Measurements from ENCODE around the gene RAPGEF6.
"Not testable (repeated sequence)": the region's sequence is repeated elsewhere in the genome, so short reads cannot be mapped to it uniquely, and the experiment has no call there.

Gene RAPGEF6

GRCh38 chr5:131495536-131496399, 139.3 kb downstream of the RAPGEF6 start:
- no peak for TF ChIP-seq ZFX (IDR thresholded peaks at IDR 0.05; ENCODE audit: borderline replicate concordance)
- peak overlapping the region; percentile 35 for H3K27ac ChIP-seq

- H3K27ac ChIP-seq: no peak overlapping the region
- no peak for TF ChIP-seq CTCF (IDR thresholded peaks at IDR 0.05)
- no peak for TF ChIP-seq ZFX (IDR thresholded peaks at IDR 0.05; ENCODE audit: borderline replicate concordance)
Measured at GRCh38 chr5:131491749-131492148, 143.3 kb downstream of the RAPGEF6 start.

GRCh38 chr5:131488463-131488862, 146.6 kb downstream of the RAPGEF6 start:
- no peak overlapping the region for H3K27ac ChIP-seq
- TF ChIP-seq CTCF (IDR thresholded peaks at IDR 0.05) (no peak), ZFX (IDR thresholded peaks at IDR 0.05; ENCODE audit: borderline replicate concordance) (no peak)

- H3K27ac ChIP-seq: not testable (repeated sequence)
Measured at GRCh38 chr5:131487371-131487770, 147.7 kb downstream of the RAPGEF6 start.

DNA sequence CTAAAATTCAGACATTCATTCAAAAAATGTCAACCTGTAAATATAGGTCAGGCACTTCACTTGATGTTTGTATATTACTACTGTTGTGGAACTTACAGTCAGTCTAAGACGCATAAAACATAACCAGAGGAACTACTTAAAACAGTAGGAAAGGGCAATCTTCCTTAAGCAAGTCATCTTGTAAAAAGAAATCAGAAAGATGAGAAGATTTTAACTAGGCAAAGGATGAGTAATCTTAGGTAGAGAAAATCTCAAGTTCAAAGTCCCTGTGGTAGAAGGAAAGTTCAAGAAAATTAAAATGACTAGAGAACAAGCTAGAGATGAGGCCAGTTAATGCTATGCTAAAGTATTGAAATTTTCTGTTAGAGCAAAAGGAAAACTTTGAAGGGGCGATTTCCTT, 152.4 kb downstream of the RAPGEF6 start:
- H3K27ac ChIP-seq: no peak overlapping the region
- no peak for TF ChIP-seq ZFX (IDR thresholded peaks at IDR 0.05; ENCODE audit: borderline replicate concordance)
- no peak for TF ChIP-seq CTCF (IDR thresholded peaks at IDR 0.05)

DNA sequence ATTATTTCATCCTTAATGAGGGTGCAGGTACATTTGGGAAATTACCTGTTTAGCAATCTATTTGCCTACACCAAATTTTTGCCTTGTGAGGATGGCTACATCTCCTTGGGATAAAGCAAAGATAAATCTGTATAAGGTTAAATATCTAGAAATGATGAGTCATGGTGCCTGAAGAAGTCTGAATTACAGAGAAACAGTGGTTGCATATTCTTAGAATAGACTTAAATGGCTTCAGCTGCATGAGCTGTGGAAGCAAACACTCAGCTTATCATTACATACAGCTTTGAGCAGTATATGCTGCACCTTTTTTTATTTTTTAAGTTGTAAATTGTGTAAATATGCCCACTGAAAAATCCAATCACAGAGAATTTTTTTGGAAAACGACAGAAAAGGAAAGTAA, 153.5 kb downstream of the RAPGEF6 start:
- TF ChIP-seq ZFX (IDR thresholded peaks at IDR 0.05; ENCODE audit: borderline replicate concordance) (no peak), CTCF (IDR thresholded peaks at IDR 0.05) (no peak)

DNA sequence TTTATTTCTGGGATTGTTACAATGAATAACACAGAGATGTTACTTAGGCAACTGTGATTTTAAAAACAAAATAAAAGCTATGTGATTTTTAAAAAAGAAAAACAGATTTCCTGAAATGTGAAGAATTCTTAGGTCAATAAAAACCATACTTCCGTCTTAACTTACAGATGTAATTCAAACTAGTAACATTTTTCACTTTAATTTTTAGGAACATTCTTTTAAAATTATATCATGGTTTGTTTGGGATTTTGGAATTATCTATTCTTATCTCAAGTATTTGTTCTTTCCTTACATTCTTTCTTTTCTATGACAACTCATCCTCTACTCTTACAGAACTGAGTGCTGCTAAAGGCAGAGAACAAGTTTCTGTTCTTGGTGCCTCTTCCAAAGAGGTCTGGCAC, 159.5 kb downstream of the RAPGEF6 start:
- TF ChIP-seq ZFX (IDR thresholded peaks at IDR 0.05; ENCODE audit: borderline replicate concordance): no peak

More for the DNA sequence above, 153.5 kb downstream of the RAPGEF6 start:
- no peak overlapping the region for H3K27ac ChIP-seq

GRCh38 chr5:131473731-131474130, 161.3 kb downstream of the RAPGEF6 start:
- H3K27ac ChIP-seq: no peak overlapping the region
- TF ChIP-seq ZFX (IDR thresholded peaks at IDR 0.05; ENCODE audit: borderline replicate concordance): no peak
- TF ChIP-seq CTCF (IDR thresholded peaks at IDR 0.05): no peak

More for the DNA sequence above, 159.5 kb downstream of the RAPGEF6 start:
- H3K27ac ChIP-seq: no peak overlapping the region
